DOHH2 (cell line): Measurements from ENCODE around the gene DPP6.

Experiments
- H3F3A ChIP-seq: fragments of 200-600 bp; sonication (generic), shearing (Covaris generic); 2 replicates; pipeline ENCODE4 v1.6.0; 2016; ENCODE audit warnings: antibody characterized with exemption, mild to moderate bottlenecking; ENCODE audit not compliant: control insufficient read depth, insufficient read depth
- H3K27ac ChIP-seq: fragments of 200-600 bp; sonication (generic); 2 replicates; pipeline ENCODE4 v1.5.1; 2014; ENCODE audit warnings: low read depth, mild to moderate bottlenecking, low read length, moderate library complexity
- H3K27me3 ChIP-seq: fragments of 200-600 bp; sonication (generic); 2 replicates; pipeline ENCODE4 v1.6.1; 2014; ENCODE audit warnings: mild to moderate bottlenecking, low read length, mixed read lengths; ENCODE audit not compliant: control insufficient read depth
- H3K36me3 ChIP-seq: fragments of 200-600 bp; sonication (generic); 2 replicates; pipeline ENCODE4 v1.6.1; 2014; ENCODE audit warnings: mild to moderate bottlenecking, low read length, moderate library complexity, mixed read lengths; ENCODE audit not compliant: control insufficient read depth
- H3K4me1 ChIP-seq: fragments of 200-600 bp; sonication (generic); 2 replicates; pipeline ENCODE4 v1.6.1; 2014; ENCODE audit warnings: mild to moderate bottlenecking, low read length, mixed read lengths; ENCODE audit not compliant: control insufficient read depth
- H3K4me2 ChIP-seq: fragments of 200-600 bp; sonication (generic); 2 replicates; pipeline ENCODE4 v1.6.0; 2014; ENCODE audit warnings: mild to moderate bottlenecking, low read length, moderate library complexity
- H3K4me3 ChIP-seq: fragments of 200-600 bp; sonication (generic); 2 replicates; pipeline ENCODE4 v1.5.1; 2014; ENCODE audit warnings: mild to moderate bottlenecking, low read length, mixed read lengths
- H3K79me2 ChIP-seq: fragments of 200-600 bp; sonication (generic); 2 replicates; pipeline ENCODE4 v1.6.1; 2014; ENCODE audit warnings: mild to moderate bottlenecking, low read length, mixed read lengths; ENCODE audit not compliant: control insufficient read depth
- H3K9me2 ChIP-seq: fragments of 200-600 bp; sonication (generic); replicated peaks from 2 replicates; pipeline ENCODE4 v1.6.1; 2014; ENCODE audit warnings: mild to moderate bottlenecking, low read length, mixed read lengths; ENCODE audit not compliant: control insufficient read depth
- H3K9me3 ChIP-seq: fragments of 200-600 bp; sonication (generic); 2 replicates; pipeline ENCODE4 v1.6.1; 2014; ENCODE audit warnings: antibody characterized with exemption, low read length, mixed read lengths; ENCODE audit not compliant: control insufficient read depth, insufficient read depth
- H4K20me1 ChIP-seq: fragments of 200-600 bp; sonication (generic); 2 replicates; pipeline ENCODE4 v1.6.0; 2014; ENCODE audit warnings: low read depth, mild to moderate bottlenecking, antibody characterized with exemption, low read length, moderate library complexity; ENCODE audit not compliant: control insufficient read depth, insufficient read depth
- CTCF ChIP-seq: fragments of 200-600 bp; sonication (generic); IDR thresholded peaks from one replicate; pipeline ENCODE4 v1.5.1; 2014; ENCODE audit warnings: antibody characterized with exemption, mild to moderate bottlenecking, low read depth, low read length; ENCODE audit not compliant: poor library complexity, severe bottlenecking
- EZH2phosphoT487 ChIP-seq: fragments of 200-600 bp; sonication (generic); IDR thresholded peaks from 2 replicates; pipeline ENCODE4 v1.6.1; 2017; ENCODE audit warnings: borderline replicate concordance, mild to moderate bottlenecking, antibody characterized with exemption, low read length, moderate library complexity, mixed read lengths

Gene DPP6

GRCh38 chr7:154898973-154899855 lies 847.0 kb downstream of the DPP6 start:
- TF ChIP-seq CTCF (no peak), EZH2phosphoT487 (no peak)
- Histone ChIP-seq H3F3A (no peaks in the 10 kb centered on the region), H3K4me3 (no peak overlapping the region), H3K36me3 (no peaks in the 10 kb centered on the region), H3K79me2 (no peaks in the 10 kb centered on the region), H4K20me1 (no peaks in the 10 kb centered on the region), H3K27ac (no peak overlapping the region), H3K9me3 (no peaks in the 10 kb centered on the region), H3K27me3 (no peaks in the 10 kb centered on the region), H3K4me1 (no peaks in the 10 kb centered on the region), H3K9me2 (no peaks in the 10 kb centered on the region), H3K4me2 (no peak overlapping the region)

- no peaks in the 10 kb centered on the region for H3K4me1 ChIP-seq
- H4K20me1 ChIP-seq, result no peaks in the 10 kb centered on the region
- H3K27ac ChIP-seq, result no peak overlapping the region
- H3K4me2 ChIP-seq, result no peak overlapping the region
- no peaks in the 10 kb centered on the region for H3K9me3 ChIP-seq
- H3K79me2 ChIP-seq, result no peaks in the 10 kb centered on the region
- H3F3A ChIP-seq, result no peaks in the 10 kb centered on the region
- no peaks in the 10 kb centered on the region for H3K36me3 ChIP-seq
- H3K9me2 ChIP-seq, result no peaks in the 10 kb centered on the region
- H3K4me3 ChIP-seq, result no peak overlapping the region
- no peaks in the 10 kb centered on the region for H3K27me3 ChIP-seq
- TF ChIP-seq EZH2phosphoT487 (no peak), CTCF (no peak)
Observed at GRCh38 chr7:154899862-154900261, 847.7 kb downstream of the DPP6 start.

- Histone ChIP-seq H3K79me2 (no peaks in the 10 kb centered on the region), H3K36me3 (no peaks in the 10 kb centered on the region), H3K9me2 (no peaks in the 10 kb centered on the region), H3K9me3 (peaks cover 2% of the 10 kb centered on the region; the same call in 1 of the 2 replicates), H3K27ac (no peak overlapping the region), H3F3A (no peaks in the 10 kb centered on the region), H3K4me3 (no peak overlapping the region), H4K20me1 (no peaks in the 10 kb centered on the region), H3K4me2 (no peak overlapping the region), H3K4me1 (no peaks in the 10 kb centered on the region), H3K27me3 (no peaks in the 10 kb centered on the region)
- TF ChIP-seq CTCF (no peak), EZH2phosphoT487 (no peak)
Observed at GRCh38 chr7:154902600-154903082, 850.4 kb downstream of the DPP6 start.
